Measurements from ENCODE around the gene SIRT2.

Gene SIRT2

GRCh38 chr19:38928391-38929001 is 29.1 kb upstream of the SIRT2 start:
- no peak overlapping the region for H3K4me3 ChIP-seq (ENCODE audit: low read depth, low read length)
- DNase-seq (ENCODE audit: low read depth): no peak
- no peak for TF ChIP-seq CTCF (IDR thresholded peaks at IDR 0.05; ENCODE audit: control insufficient read depth, extremely low read depth, insufficient read depth)

DNA sequence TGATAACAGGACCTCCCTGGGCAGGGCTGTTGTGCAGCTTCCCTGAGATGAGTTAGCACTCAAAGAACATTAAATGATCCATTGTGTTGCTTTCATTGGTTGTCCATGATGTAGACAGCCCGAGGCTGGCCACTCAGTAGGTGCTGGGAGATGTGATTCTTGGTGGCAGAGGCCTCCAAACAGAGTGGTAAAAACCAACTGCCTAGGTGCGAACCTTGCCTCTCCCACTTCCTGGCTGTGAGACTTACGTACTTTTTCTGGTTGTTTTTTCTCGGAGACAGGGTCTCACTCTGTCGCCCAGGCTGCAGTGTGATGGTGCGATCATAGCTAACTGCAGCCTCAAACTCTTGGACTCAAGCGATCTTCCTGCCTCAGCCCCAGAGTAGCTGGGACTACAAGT is 25.0 kb upstream of the SIRT2 start:
- H3K4me3 ChIP-seq (ENCODE audit: low read depth, low read length): no peak overlapping the region
- no peak for DNase-seq (ENCODE audit: low read depth)
- no peak for TF ChIP-seq CTCF (IDR thresholded peaks at IDR 0.05; ENCODE audit: control insufficient read depth, extremely low read depth, insufficient read depth)

- no peak overlapping the region for H3K4me3 ChIP-seq (ENCODE audit: low read depth, low read length)
- TF ChIP-seq CTCF (IDR thresholded peaks at IDR 0.05; ENCODE audit: control insufficient read depth, extremely low read depth, insufficient read depth): no peak
- DNase-seq (ENCODE audit: low read depth): no peak
Measured at GRCh38 chr19:38922482-38922881, 23.1 kb upstream of the SIRT2 start.

GRCh38 chr19:38921420-38922274 is 22.2 kb upstream of the SIRT2 start:
- H3K4me3 ChIP-seq (ENCODE audit: low read depth, low read length): no peak overlapping the region
- no peak for TF ChIP-seq CTCF (IDR thresholded peaks at IDR 0.05; ENCODE audit: control insufficient read depth, extremely low read depth, insufficient read depth)
- no peak for DNase-seq (ENCODE audit: low read depth)

GRCh38 chr19:38920602-38921419 is 21.4 kb upstream of the SIRT2 start:
- H3K4me3 ChIP-seq (ENCODE audit: low read depth, low read length): no peak overlapping the region
- TF ChIP-seq CTCF (IDR thresholded peaks at IDR 0.05; ENCODE audit: control insufficient read depth, extremely low read depth, insufficient read depth): no peak
- no peak for DNase-seq (ENCODE audit: low read depth)

DNA sequence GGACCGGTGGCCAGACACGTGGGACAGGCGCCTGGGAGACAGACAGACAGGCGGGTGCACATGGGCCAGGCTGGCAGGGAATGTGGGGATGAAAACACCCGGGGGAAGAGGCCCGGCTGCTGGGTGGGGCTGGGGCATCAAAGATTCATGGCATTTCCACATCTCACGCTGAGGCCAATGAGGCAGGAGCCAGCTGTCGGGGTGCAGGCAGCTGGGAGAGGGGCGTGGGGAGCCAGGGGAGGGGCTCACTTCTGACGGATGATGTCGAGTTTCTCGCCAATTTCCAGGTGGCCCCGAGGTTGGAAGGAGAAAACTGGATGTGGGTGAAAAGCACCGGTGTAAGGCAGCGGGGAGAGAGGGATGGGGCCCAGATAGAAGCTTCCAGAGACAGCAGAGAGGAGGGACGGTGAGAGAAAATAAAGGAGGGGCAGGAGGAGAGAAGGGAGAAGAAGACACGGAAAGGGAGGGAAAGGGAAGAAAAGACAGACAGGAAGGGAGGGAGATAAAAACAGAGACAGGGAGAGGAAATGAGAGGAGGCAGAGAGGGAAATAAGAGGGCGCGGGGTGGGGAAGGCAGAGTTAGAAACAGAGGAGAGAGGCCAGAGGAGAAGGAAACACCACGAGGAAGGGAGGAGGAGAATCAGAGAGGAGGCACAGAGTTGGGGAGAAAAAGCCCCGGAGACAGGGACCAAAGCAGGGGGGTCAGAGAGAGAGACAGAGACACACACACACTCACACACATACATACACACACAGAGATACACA is 20.6 kb upstream of the SIRT2 start:
- no peak for DNase-seq (ENCODE audit: low read depth)
- no peak overlapping the region for H3K4me3 ChIP-seq (ENCODE audit: low read depth, low read length)
- TF ChIP-seq CTCF (IDR thresholded peaks at IDR 0.05; ENCODE audit: control insufficient read depth, extremely low read depth, insufficient read depth): no peak

Data from LNCaP clone FGC (cell line).